T-cell (primary cell): ENCODE results near the gene BRAT1. TPM values are rescaled to one million over a fixed set of nuclear protein-coding genes. Genes with fewer than 3 reads are reported as not detected.

ENCODE experiments used
- ATAC-seq, 4 experiments: fragments of 200-7000 bp in 3 of 4; fragments of 150-1000 bp in 1 of 4; cut with Tn5 transposase; replicated peaks in 1 of 4; 1 replicate in 3 of 4; 2 replicates in 1 of 4; pipeline ENCODE4 v1.10.0; 2021; ENCODE audit warnings: moderate library complexity in 3 of 4, mild to moderate bottlenecking in 2 of 4, moderate number of reproducible peaks in 1 of 4
- CTCF ChIA-PET, 2 donors: fragments of 300-600 bp; sonication (Branson Sonifier 250); formaldehyde crosslinking; loops; one replicate each; lab custom pipeline; 2022; ENCODE audit warnings: antibody characterized with exemption in 2 of 2; lab: Charles Lee
- POLR2A ChIA-PET, 2 donors: fragments of 300-600 bp; sonication (Branson Sonifier 250); formaldehyde crosslinking; loops; one replicate each; lab custom pipeline; 2022; ENCODE audit warnings: antibody characterized with exemption in 2 of 2; lab: Charles Lee
- DNase-seq, 35 experiments: peaks; one replicate each; pipeline versions ENCODE4 v3.0.0 to v3.0.0-alpha.2; 2013 to 2023
- H3K27ac ChIP-seq: one replicate; pipeline ENCODE4 v1.5.1; 2013; ENCODE audit warnings: low read length
- H3K27me3 ChIP-seq, 2 experiments: replicated peaks in 1 of 2; 1 replicate in 1 of 2; 2 replicates in 1 of 2; pipeline versions ENCODE4 v1.6.1 to v1.7.0; 2013; ENCODE audit warnings: low read length in 1 of 2, mixed read lengths in 1 of 2; ENCODE audit not compliant: control insufficient read depth in 2 of 2, insufficient read depth in 2 of 2; ENCODE audit errors: extremely low read depth in 1 of 2
- H3K36me3 ChIP-seq, 2 donors: 1 replicate in 1 of 2; 2 replicates in 1 of 2; pipeline versions ENCODE4 v1.6.1 to v1.7.0; 2013; ENCODE audit warnings: low read length in 1 of 2; ENCODE audit not compliant: control insufficient read depth in 2 of 2, insufficient read depth in 1 of 2; ENCODE audit errors: extremely low read depth in 1 of 2
- H3K4me1 ChIP-seq, 2 experiments: 1 replicate in 1 of 2; 2 replicates in 1 of 2; pipeline versions ENCODE4 v1.6.1 to v1.7.0; 2013; ENCODE audit warnings: low read length in 2 of 2, mixed read lengths in 1 of 2; ENCODE audit not compliant: insufficient read depth in 2 of 2, control insufficient read depth in 1 of 2; ENCODE audit errors: extremely low read depth in 1 of 2
- H3K4me3 ChIP-seq, 2 donors: 1 replicate in 1 of 2; 2 replicates in 1 of 2; pipeline versions ENCODE4 v1.5.1 to v1.7.0; 2013; ENCODE audit warnings: mild to moderate bottlenecking in 2 of 2, low read length in 1 of 2, moderate library complexity in 1 of 2; ENCODE audit not compliant: control insufficient read depth in 1 of 2; ENCODE audit errors: extremely low read depth in 1 of 2
- H3K9me3 ChIP-seq: 2 replicates; pipeline ENCODE4 v1.7.0; 2013
- H3K27ac Mint-ChIP-seq, 2 donors: one replicate each; pipeline ENCODE4 v1.8.0; 2020 to 2021; ENCODE audit warnings: mild to moderate bottlenecking in 2 of 2, mixed read lengths in 2 of 2
- H3K27me3 Mint-ChIP-seq, 2 donors: one replicate each; pipeline ENCODE4 v1.8.0; 2021 to 2022; ENCODE audit warnings: mixed read lengths in 2 of 2
- H3K36me3 Mint-ChIP-seq: one replicate; pipeline ENCODE4 v1.8.0; 2021; ENCODE audit warnings: mixed read lengths
- H3K4me1 Mint-ChIP-seq, 3 donors: one replicate each; pipeline ENCODE4 v1.8.0; 2020 to 2022; ENCODE audit warnings: mixed read lengths in 3 of 3, mild to moderate bottlenecking in 1 of 3
- H3K4me3 Mint-ChIP-seq, 3 donors: one replicate each; pipeline ENCODE4 v1.8.0; 2020 to 2022; ENCODE audit warnings: mild to moderate bottlenecking in 3 of 3, mixed read lengths in 3 of 3, moderate library complexity in 3 of 3
- H3K9me3 Mint-ChIP-seq, 3 donors: one replicate each; pipeline ENCODE4 v1.8.0; 2020 to 2022; ENCODE audit warnings: mixed read lengths in 3 of 3
- WGBS: methylation state at CpG from one replicate; pipeline ENCODE4 v1.1.5; 2013; ENCODE audit warnings: missing lambda C conversion rate; ENCODE audit not compliant: insufficient coverage; 5-methylcytosine and 5-hydroxymethylcytosine counted together
- total RNA-seq, 35 experiments: library from RNA in 6 of 35; stranded (reverse) in 6 of 35; fragments of 120-200 nt in 1 of 35; gene quantifications; one replicate each; pipeline versions ENCODE4 v1.2.1 to v1.2.4 and lab custom pipeline; 2013 to 2026

Gene BRAT1
- total RNA-seq, 5 donors from 2014 or later (not counting 1 experiment from before 2014, with no cell fraction given): 23.6 to 46.2 (median 43.1) TPM

- peak overlapping the region; percentile 16 to 36 for H3K27ac Mint-ChIP-seq
- POLR2A ChIA-PET: no interaction called here
- 87% methylated on average over 31 of the region's 36 CpGs for WGBS
- ATAC-seq (no peak), DNase-seq (no peak)
- H3K36me3 Mint-ChIP-seq: peaks cover 16% of the 10 kb centered on the region
- no peaks in the 10 kb centered on the region for H3K9me3 ChIP-seq
- H3K4me3 ChIP-seq: no peak overlapping the region
- peak overlapping the region in 2 of 3 donors; percentile 34 to 70 for H3K4me3 Mint-ChIP-seq
- CTCF ChIA-PET: no interaction called here
- H3K9me3 Mint-ChIP-seq: no peaks in the 10 kb centered on the region
- H3K27me3 Mint-ChIP-seq: no peaks in the 10 kb centered on the region
- no peak overlapping the region for H3K27ac ChIP-seq
- H3K27me3 ChIP-seq: no peaks in the 10 kb centered on the region
- H3K4me1 Mint-ChIP-seq: peaks cover 69 to 79% (median 72%) of the 10 kb centered on the region in 3 donors
- H3K36me3 ChIP-seq: peaks cover 15 to 54% of the 10 kb centered on the region in 2 donors
- H3K4me1 ChIP-seq: peaks cover 52 to 98% of the 10 kb centered on the region in 2 experiments
These were observed 29.4 kb downstream of the BRAT1 start for GRCh38 chr7:2525658-2526630.

GRCh38 chr7:2524808-2525657, 30.3 kb downstream of the BRAT1 start:
- H3K27me3 Mint-ChIP-seq: no peaks in the 10 kb centered on the region
- H3K4me3 Mint-ChIP-seq: peak overlapping the region in 1 of 3 donors; percentile 97
- no peaks in the 10 kb centered on the region for H3K27me3 ChIP-seq
- peaks cover 20% of the 10 kb centered on the region for H3K36me3 Mint-ChIP-seq
- no peak overlapping the region for H3K4me3 ChIP-seq
- no peaks in the 10 kb centered on the region for H3K9me3 Mint-ChIP-seq
- peaks cover 60 to 70% (median 63%) of the 10 kb centered on the region in 3 donors for H3K4me1 Mint-ChIP-seq
- no peaks in the 10 kb centered on the region for H3K9me3 ChIP-seq
- ChIA-PET CTCF (no interaction called here), POLR2A (no interaction called here)
- H3K27ac Mint-ChIP-seq: no peak overlapping the region
- DNase-seq: peak in 2 of 35 experiments; percentile 1 to 6
- H3K27ac ChIP-seq: no peak overlapping the region
- WGBS: 90% methylated on average over 35 of the region's 53 CpGs
- peaks cover 15 to 54% of the 10 kb centered on the region in 2 donors for H3K36me3 ChIP-seq
- no peak for ATAC-seq
- H3K4me1 ChIP-seq: peaks cover 48 to 89% of the 10 kb centered on the region in 2 experiments

GRCh38 chr7:2523941-2524807, 31.1 kb downstream of the BRAT1 start:
- Mint-ChIP-seq H3K27ac (peak overlapping the region; percentile 52 to 55), H3K36me3 (peaks cover 20% of the 10 kb centered on the region), H3K9me3 (no peaks in the 10 kb centered on the region), H3K4me1 (peaks cover 51 to 63% (median 56%) of the 10 kb centered on the region in 3 donors), H3K4me3 (peak overlapping the region in 1 of 3 donors; percentile 97), H3K27me3 (no peaks in the 10 kb centered on the region)
- Histone ChIP-seq H3K27ac (peak overlapping the region; percentile 34), H3K4me3 (peak overlapping the region; percentile 17 to 83), H3K27me3 (no peaks in the 10 kb centered on the region), H3K9me3 (no peaks in the 10 kb centered on the region), H3K36me3 (peaks cover 15 to 54% of the 10 kb centered on the region in 2 donors), H3K4me1 (peaks cover 39 to 80% of the 10 kb centered on the region in 2 experiments)
- 77% methylated on average over 28 of the region's 51 CpGs for WGBS
- ChIA-PET POLR2A (no interaction called here), CTCF (no interaction called here)
- DNase-seq (peak in 4 of 35 experiments; percentile 20 to 27 (median 21)), ATAC-seq (no peak)

- peak overlapping the region; percentile 76 for H3K27ac ChIP-seq
- no peaks in the 10 kb centered on the region for H3K27me3 ChIP-seq
- Mint-ChIP-seq H3K36me3 (peaks cover 20% of the 10 kb centered on the region), H3K9me3 (no peaks in the 10 kb centered on the region), H3K27ac (peak overlapping the region; percentile 91 to 94), H3K4me1 (peaks cover 44 to 56% (median 52%) of the 10 kb centered on the region in 3 donors), H3K4me3 (peak overlapping the region; percentile 94 to 99 (median 97)), H3K27me3 (no peaks in the 10 kb centered on the region)
- peaks cover 33 to 79% of the 10 kb centered on the region in 2 experiments for H3K4me1 ChIP-seq
- CTCF ChIA-PET: no interaction called here
- POLR2A ChIA-PET: no interaction called here
- peaks cover 14 to 47% of the 10 kb centered on the region in 2 donors for H3K36me3 ChIP-seq
- ATAC-seq (no peak), DNase-seq (no peak)
- H3K9me3 ChIP-seq: no peaks in the 10 kb centered on the region
- 40% methylated on average over 4 of the region's 22 CpGs for WGBS
- peak overlapping the region; percentile 83 to 98 for H3K4me3 ChIP-seq
These were observed 31.8 kb downstream of the BRAT1 start for GRCh38 chr7:2523461-2523936.

- H3K27ac ChIP-seq: peak overlapping the region; percentile 76
- POLR2A ChIA-PET: interaction anchor here in 1 of 2 donors (1.5 kb wide), 1 partner anchor 14 kb away, joined by 4 read pairs; no protein-coding TSS in a partner anchor
- Mint-ChIP-seq H3K27ac (peak overlapping the region; percentile 91 to 94), H3K9me3 (no peaks in the 10 kb centered on the region), H3K27me3 (no peaks in the 10 kb centered on the region), H3K36me3 (peaks cover 20% of the 10 kb centered on the region), H3K4me3 (peak overlapping the region; percentile 94 to 99 (median 97)), H3K4me1 (peaks cover 44 to 56% (median 51%) of the 10 kb centered on the region in 3 donors)
- ATAC-seq: no peak
- WGBS: 18% methylated on average over 16 of the region's 19 CpGs
- peak overlapping the region; percentile 83 to 98 for H3K4me3 ChIP-seq
- peak in 3 of 35 experiments; percentile 22 to 45 (median 33) for DNase-seq
- peaks cover 11 to 43% of the 10 kb centered on the region in 2 donors for H3K36me3 ChIP-seq
- peaks cover 27 to 79% of the 10 kb centered on the region in 2 experiments for H3K4me1 ChIP-seq
- no peaks in the 10 kb centered on the region for H3K27me3 ChIP-seq
- CTCF ChIA-PET: no interaction called here
- H3K9me3 ChIP-seq: no peaks in the 10 kb centered on the region
These were observed 32.4 kb downstream of the BRAT1 start for GRCh38 chr7:2522780-2523433.
